Measurements from ENCODE around the gene KRTAP22-1.

The KRTAP22-1 gene

DNA sequence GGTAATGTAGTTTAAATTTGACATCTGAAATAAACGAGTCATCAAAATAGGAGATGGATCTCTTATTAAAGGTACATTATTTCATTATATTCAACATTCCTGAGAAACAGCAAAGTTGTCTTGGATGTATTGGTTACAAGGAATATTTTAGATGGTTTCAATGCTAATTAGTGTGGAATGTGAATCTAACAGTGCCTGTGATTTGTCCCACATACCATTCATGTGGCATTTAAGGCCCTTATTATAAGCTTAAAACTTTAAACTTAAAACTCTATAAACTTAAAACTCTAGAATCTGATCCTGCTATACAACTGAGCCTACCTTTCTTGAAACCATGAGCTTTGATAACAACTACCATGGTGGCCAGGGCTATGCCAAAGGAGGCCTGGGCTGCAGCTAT lies at the start of gene KRTAP22-1:
Gene KRTAP22-1 (plus strand): TSS at position 301 of the 400 bp plus-strand sequence.
- DNase-seq (ENCODE audit: low read depth in 2 of 2): no peak
- TF ChIP-seq, protein P1, sequence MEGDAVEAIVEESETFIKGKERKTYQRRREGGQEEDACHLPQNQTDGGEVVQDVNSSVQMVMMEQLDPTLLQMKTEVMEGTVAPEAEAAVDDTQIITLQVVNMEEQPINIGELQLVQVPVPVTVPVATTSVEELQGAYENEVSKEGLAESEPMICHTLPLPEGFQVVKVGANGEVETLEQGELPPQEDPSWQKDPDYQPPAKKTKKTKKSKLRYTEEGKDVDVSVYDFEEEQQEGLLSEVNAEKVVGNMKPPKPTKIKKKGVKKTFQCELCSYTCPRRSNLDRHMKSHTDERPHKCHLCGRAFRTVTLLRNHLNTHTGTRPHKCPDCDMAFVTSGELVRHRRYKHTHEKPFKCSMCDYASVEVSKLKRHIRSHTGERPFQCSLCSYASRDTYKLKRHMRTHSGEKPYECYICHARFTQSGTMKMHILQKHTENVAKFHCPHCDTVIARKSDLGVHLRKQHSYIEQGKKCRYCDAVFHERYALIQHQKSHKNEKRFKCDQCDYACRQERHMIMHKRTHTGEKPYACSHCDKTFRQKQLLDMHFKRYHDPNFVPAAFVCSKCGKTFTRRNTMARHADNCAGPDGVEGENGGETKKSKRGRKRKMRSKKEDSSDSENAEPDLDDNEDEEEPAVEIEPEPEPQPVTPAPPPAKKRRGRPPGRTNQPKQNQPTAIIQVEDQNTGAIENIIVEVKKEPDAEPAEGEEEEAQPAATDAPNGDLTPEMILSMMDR (IDR thresholded peaks at IDR 0.05; ENCODE audit: low read depth, low read length): no peak
- H3K4me3 ChIP-seq (replicated peaks in 1 of 2; ENCODE audit: low read depth in 2 of 2, low read length in 2 of 2): no peak within 1 kb of the TSS

DNA sequence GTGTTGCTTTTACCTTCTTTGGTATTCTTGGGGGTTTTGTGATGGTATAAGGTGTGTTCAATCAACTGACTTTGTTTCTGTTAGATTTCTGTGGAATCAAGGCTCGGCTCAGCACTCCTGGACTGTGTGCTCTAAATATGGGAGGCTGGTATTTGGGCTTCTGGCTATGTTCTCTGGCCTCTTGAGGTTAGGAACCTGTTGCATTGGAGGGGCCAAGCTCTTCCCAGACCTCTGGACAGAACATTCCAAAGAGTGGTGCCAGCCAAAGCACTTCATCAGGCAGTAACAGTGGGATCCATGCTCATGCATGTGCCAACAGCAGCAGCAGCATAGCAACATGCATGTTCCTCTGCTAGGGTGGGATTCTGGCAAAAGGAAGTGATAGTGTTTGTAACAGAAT lies 48.1 kb upstream of the KRTAP22-1 start:
- TF ChIP-seq, protein P1 (IDR thresholded peaks at IDR 0.05; ENCODE audit: low read depth, low read length): no peak
- no peak overlapping the region for H3K4me3 ChIP-seq (replicated peaks in 1 of 2; ENCODE audit: low read depth in 2 of 2, low read length in 2 of 2)

GRCh38 chr21:30555095-30555494 lies 45.8 kb upstream of the KRTAP22-1 start:
- no peak for DNase-seq (ENCODE audit: low read depth in 2 of 2)
- no peak overlapping the region for H3K4me3 ChIP-seq (replicated peaks in 1 of 2; ENCODE audit: low read depth in 2 of 2, low read length in 2 of 2)
- TF ChIP-seq, protein P1 (IDR thresholded peaks at IDR 0.05; ENCODE audit: low read depth, low read length): no peak

More for the DNA sequence above, 48.1 kb upstream of the KRTAP22-1 start:
- DNase-seq (ENCODE audit: low read depth in 2 of 2): no peak

DNA sequence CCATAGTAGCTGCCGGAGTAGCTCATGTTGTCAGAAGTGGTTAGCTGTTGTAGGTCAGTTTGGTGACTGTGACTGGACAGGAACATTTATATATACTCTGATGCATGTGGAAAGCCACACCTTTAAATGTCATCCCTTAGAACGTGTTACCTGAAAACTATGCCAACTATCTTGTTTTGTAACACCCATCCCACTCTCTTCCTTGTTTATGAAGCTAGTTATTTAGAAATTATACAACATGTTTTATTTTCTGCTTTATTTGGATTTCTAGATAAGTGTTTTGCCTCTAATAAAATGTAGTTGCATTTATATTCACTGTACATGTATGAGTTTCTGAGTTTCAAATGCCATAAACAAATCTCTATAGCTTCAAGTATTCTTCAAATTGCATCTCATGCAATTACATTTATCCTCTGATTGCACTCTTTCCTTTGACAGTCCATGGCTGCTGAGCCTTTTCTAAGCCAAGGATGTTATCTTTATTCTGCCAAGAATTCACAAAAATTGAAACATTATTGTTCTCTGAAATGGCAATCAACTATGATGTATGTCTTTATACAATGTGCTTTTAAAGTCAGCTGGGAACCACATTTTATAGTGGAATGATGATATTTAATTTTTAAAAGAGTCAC lies 39.5 kb upstream of the KRTAP22-1 start, which contains the start of gene KRTAP19-7:
Gene KRTAP19-7 (minus strand): TSS at position 51 of the 632 bp plus-strand sequence. CDS start 25 bp downstream, at position 26.
- H3K4me3 ChIP-seq (replicated peaks in 1 of 2; ENCODE audit: low read depth in 2 of 2, low read length in 2 of 2): no peak within 1 kb of the TSS
- DNase-seq (ENCODE audit: low read depth in 2 of 2): no peak
- TF ChIP-seq, protein P1 (IDR thresholded peaks at IDR 0.05; ENCODE audit: low read depth, low read length): no peak

GRCh38 chr21:30561957-30562356 lies 38.9 kb upstream of the KRTAP22-1 start:
- H3K4me3 ChIP-seq (replicated peaks in 1 of 2; ENCODE audit: low read depth in 2 of 2, low read length in 2 of 2): no peak overlapping the region
- TF ChIP-seq, protein P1 (IDR thresholded peaks at IDR 0.05; ENCODE audit: low read depth, low read length): no peak
- no peak for DNase-seq (ENCODE audit: low read depth in 2 of 2)

DNA sequence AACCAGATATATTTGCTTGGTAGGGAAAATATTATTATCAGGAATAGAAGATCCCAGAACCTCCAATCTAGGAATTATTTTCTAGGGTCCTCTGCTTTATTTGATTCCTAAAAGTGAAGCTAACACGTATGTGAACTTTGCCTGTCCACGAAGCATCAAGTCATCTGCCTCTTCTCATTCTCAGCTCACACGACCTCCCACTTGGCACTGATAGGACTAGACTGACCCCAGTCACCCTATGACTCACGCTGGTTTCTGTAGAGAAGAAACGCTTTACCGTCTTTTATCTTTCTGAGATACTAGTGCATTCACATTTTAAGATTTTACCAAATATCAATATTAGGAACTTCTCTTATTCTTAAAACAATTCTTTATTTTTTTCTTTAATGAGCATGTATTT lies 37.8 kb upstream of the KRTAP22-1 start:
- TF ChIP-seq, protein P1 (IDR thresholded peaks at IDR 0.05; ENCODE audit: low read depth, low read length): no peak
- no peak for DNase-seq (ENCODE audit: low read depth in 2 of 2)
- H3K4me3 ChIP-seq (replicated peaks in 1 of 2; ENCODE audit: low read depth in 2 of 2, low read length in 2 of 2): no peak overlapping the region

- TF ChIP-seq, protein P1 (IDR thresholded peaks at IDR 0.05; ENCODE audit: low read depth, low read length): no peak
- no peak overlapping the region for H3K4me3 ChIP-seq (replicated peaks in 1 of 2; ENCODE audit: low read depth in 2 of 2, low read length in 2 of 2)
- no peak for DNase-seq (ENCODE audit: low read depth in 2 of 2)
Observed at GRCh38 chr21:30563630-30564029, 37.3 kb upstream of the KRTAP22-1 start.

All from cardiac fibroblast (primary cell).